ENCODE data around the gene IER3. TPM values are rescaled to one million over a fixed set of nuclear protein-coding genes. Genes with fewer than 3 reads are reported as not detected.

The IER3 gene
- total RNA-seq, 2 experiments from 2014 or later: 5.7 to 5.8 TPM

GRCh38 chr6:30763618-30764489 is 19.5 kb upstream of the IER3 start:
- H3K9me3 Mint-ChIP-seq: no peaks in the 10 kb centered on the region
- H3K27me3 Mint-ChIP-seq: no peaks in the 10 kb centered on the region
- POLR2A ChIA-PET: interaction anchor here (0.8 kb wide), 1 partner anchor 17 kb away, joined by 5 read pairs; no protein-coding TSS in a partner anchor
- TF ChIP-seq CTCF (IDR thresholded peaks at IDR 0.05): no peak
- no peak overlapping the region for H3K27ac ChIP-seq (ENCODE audit: low read depth in 1 of 2, low read length in 2 of 2)
- no peaks in the 10 kb centered on the region for H3K36me3 ChIP-seq (ENCODE audit: insufficient read depth, low read length)
- H3K27me3 ChIP-seq (ENCODE audit: control insufficient read depth in 1 of 2, insufficient read depth in 2 of 2, low read length in 2 of 2): no peaks in the 10 kb centered on the region
- peaks cover 32% of the 10 kb centered on the region for H3K4me1 ChIP-seq (ENCODE audit: insufficient read depth, low read length)
- CTCF ChIA-PET: no interaction called here
- intact Hi-C loops (cut with DNase I, micrococcal nuclease): loop anchor here in 1 of 2 experiments (1.0 kb wide), 1 partner anchor 39 kb away; no protein-coding TSS in a partner anchor
- H3K36me3 Mint-ChIP-seq (ENCODE audit: low read depth): no peaks in the 10 kb centered on the region
- ATAC-seq (ENCODE audit: poor library complexity): peak; percentile 26
- H3K4me3 ChIP-seq (ENCODE audit: low read length): no peak overlapping the region
- H3K4me3 Mint-ChIP-seq: peak overlapping the region; percentile 50
- H3K4me1 Mint-ChIP-seq (ENCODE audit: low read depth): peaks cover 45% of the 10 kb centered on the region
- peak in 1 of 14 experiments; percentile 32 for DNase-seq
- H3K27ac Mint-ChIP-seq: peak overlapping the region; percentile 13
- H3K9me3 ChIP-seq (ENCODE audit: control insufficient read depth in 1 of 2, insufficient read depth in 1 of 2, low read length in 2 of 2): no peaks in the 10 kb centered on the region

- no peak overlapping the region for H3K27ac Mint-ChIP-seq
- peaks cover 26% of the 10 kb centered on the region for H3K4me1 ChIP-seq (ENCODE audit: insufficient read depth, low read length)
- no peaks in the 10 kb centered on the region for H3K9me3 Mint-ChIP-seq
- no peaks in the 10 kb centered on the region for H3K9me3 ChIP-seq (ENCODE audit: control insufficient read depth in 1 of 2, insufficient read depth in 1 of 2, low read length in 2 of 2)
- no peak for TF ChIP-seq CTCF (IDR thresholded peaks at IDR 0.05)
- H3K36me3 Mint-ChIP-seq (ENCODE audit: low read depth): no peaks in the 10 kb centered on the region
- H3K4me1 Mint-ChIP-seq (ENCODE audit: low read depth): peaks cover 39% of the 10 kb centered on the region
- no peaks in the 10 kb centered on the region for H3K27me3 Mint-ChIP-seq
- no peak overlapping the region for H3K27ac ChIP-seq (ENCODE audit: low read depth in 1 of 2, low read length in 2 of 2)
- no peak overlapping the region for H3K4me3 ChIP-seq (ENCODE audit: low read length)
- no peak overlapping the region for H3K4me3 Mint-ChIP-seq
- intact Hi-C loops (cut with DNase I, micrococcal nuclease): no loop called here
- ChIA-PET POLR2A (interaction anchor here (0.6 to 0.8 kb wide), 2 partner anchors 16 to 1601 kb away, joined by 3 to 5 read pairs; no protein-coding TSS in a partner anchor), CTCF (no interaction called here)
- no peaks in the 10 kb centered on the region for H3K27me3 ChIP-seq (ENCODE audit: control insufficient read depth in 1 of 2, insufficient read depth in 2 of 2, low read length in 2 of 2)
- H3K36me3 ChIP-seq (ENCODE audit: insufficient read depth, low read length): no peaks in the 10 kb centered on the region
- no peak for ATAC-seq (ENCODE audit: poor library complexity)
- no peak for DNase-seq
Observed at GRCh38 chr6:30763155-30763617, 18.8 kb upstream of the IER3 start.

DNA sequence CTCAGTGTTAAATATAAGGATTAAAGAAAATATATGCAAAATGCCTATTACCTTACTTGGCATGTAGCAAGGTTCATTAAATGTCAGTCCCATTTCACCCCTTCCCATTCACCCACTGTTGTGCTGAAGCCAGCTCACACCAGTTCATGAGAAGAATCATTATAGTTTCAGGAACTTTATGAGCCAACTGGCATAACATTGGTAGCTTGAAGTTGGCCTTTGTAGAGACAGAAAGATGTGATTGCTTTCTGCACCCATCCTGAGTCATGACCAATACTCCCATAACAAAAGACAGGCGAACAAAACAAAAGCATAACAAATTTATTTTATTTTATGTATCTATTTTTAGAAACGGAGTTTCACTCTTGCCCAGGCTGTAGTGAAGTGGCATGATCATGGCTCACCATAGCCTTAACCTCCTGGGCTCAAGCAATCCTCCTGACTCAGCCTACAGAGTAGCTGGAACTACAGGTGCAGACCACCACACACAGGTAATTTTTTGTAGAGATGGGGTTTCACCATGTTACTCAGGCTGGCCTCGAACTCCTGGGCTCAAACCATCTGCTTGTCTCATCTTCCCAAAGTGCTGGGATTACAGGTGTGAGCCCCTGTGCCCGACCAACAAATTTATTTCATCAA is 17.6 kb upstream of the IER3 start:
- H3K9me3 Mint-ChIP-seq: no peaks in the 10 kb centered on the region
- peaks cover 33% of the 10 kb centered on the region for H3K4me1 Mint-ChIP-seq (ENCODE audit: low read depth)
- ATAC-seq (ENCODE audit: poor library complexity) (no peak), DNase-seq (no peak)
- CTCF ChIA-PET: no interaction called here
- H3K4me1 ChIP-seq (ENCODE audit: insufficient read depth, low read length): peaks cover 17% of the 10 kb centered on the region
- no peak overlapping the region for H3K27ac Mint-ChIP-seq
- no peak overlapping the region for H3K4me3 ChIP-seq (ENCODE audit: low read length)
- no peaks in the 10 kb centered on the region for H3K36me3 Mint-ChIP-seq (ENCODE audit: low read depth)
- POLR2A ChIA-PET: no interaction called here
- H3K27me3 Mint-ChIP-seq: no peaks in the 10 kb centered on the region
- H3K36me3 ChIP-seq (ENCODE audit: insufficient read depth, low read length): no peaks in the 10 kb centered on the region
- no peaks in the 10 kb centered on the region for H3K27me3 ChIP-seq (ENCODE audit: control insufficient read depth in 1 of 2, insufficient read depth in 2 of 2, low read length in 2 of 2)
- no peaks in the 10 kb centered on the region for H3K9me3 ChIP-seq (ENCODE audit: control insufficient read depth in 1 of 2, insufficient read depth in 1 of 2, low read length in 2 of 2)
- H3K4me3 Mint-ChIP-seq: no peak overlapping the region
- intact Hi-C loops (cut with DNase I, micrococcal nuclease): no loop called here
- H3K27ac ChIP-seq (ENCODE audit: low read depth in 1 of 2, low read length in 2 of 2): no peak overlapping the region
- TF ChIP-seq CTCF (IDR thresholded peaks at IDR 0.05): no peak

Data from CD4-positive, alpha-beta T cell (primary cell).